GM21576 (cell line): ENCODE measurements around the gene SPSB2.

Experiments
- ATAC-seq: cut with Tn5 transposase; IDR thresholded peaks from one replicate; pipeline ENCODE4 v1.9.1; 2021; ENCODE audit warnings: mild to moderate bottlenecking, moderate library complexity; ENCODE audit not compliant: unreplicated experiment

The SPSB2 gene

GRCh38 chr12:6822426-6823135 lies 50.5 kb downstream of the SPSB2 start:
- ATAC-seq, result no peak

GRCh38 chr12:6821591-6822425 lies 51.3 kb downstream of the SPSB2 start, which contains the start of gene GPR162:
GPR162 (plus strand) TSS chr12:6821821; CDS start chr12:6823899, 2,078 bp downstream.
- no peak for ATAC-seq
